HG03354 (cell line): ENCODE results near the gene CREBBP.

Experiments
- ATAC-seq: cut with Tn5 transposase; IDR thresholded peaks from one replicate; pipeline ENCODE4 v1.9.1; 2021; ENCODE audit warnings: mild to moderate bottlenecking; ENCODE audit not compliant: unreplicated experiment, poor library complexity, severe bottlenecking

The CREBBP gene

GRCh38 chr16:3751878-3752277 lies 128.6 kb downstream of the CREBBP start:
- ATAC-seq, result no peak

DNA sequence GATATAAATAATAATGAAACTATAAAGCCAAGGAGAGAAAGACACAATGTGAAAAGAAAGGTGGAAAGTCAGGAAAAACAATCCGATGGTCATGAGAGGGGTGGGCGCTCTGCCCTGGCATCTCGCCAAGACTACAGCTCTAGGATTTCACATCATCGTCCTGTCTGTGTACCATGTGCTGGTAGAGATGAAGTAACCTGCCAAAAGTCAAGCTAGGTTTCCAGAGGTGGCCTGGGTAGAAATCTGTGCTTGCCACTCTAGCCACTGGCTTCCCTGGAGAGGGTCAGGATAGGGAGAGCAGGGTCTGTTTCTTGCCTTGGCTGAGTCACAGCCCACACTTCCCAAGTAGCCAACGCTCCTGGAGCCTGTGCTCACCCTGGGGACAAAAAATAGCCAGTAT lies 132.2 kb downstream of the CREBBP start:
- no peak for ATAC-seq

GRCh38 chr16:3745751-3746355 lies 134.7 kb downstream of the CREBBP start:
- no peak for ATAC-seq

DNA sequence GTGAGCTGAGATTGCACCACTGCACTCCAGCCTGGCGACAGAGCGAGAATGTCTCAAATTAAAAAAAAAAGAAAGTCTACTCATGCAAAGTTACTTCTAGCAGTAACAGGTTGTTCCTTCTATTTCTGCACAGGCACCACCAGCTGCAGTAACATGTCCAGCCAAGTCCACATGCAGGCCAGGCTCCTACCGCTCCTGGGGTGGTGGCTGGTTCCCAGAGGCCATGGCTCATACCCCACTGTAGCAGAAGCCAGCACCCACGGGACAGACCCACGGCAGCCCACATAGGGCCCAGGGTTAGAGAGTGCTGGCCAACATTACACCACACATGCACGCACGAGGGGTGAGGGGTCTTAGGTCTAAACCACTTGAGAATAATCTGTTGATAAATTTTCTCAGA lies 136.5 kb downstream of the CREBBP start:
- no peak for ATAC-seq

- no peak for ATAC-seq
Observed at GRCh38 chr16:3740934-3741333, 139.6 kb downstream of the CREBBP start.

GRCh38 chr16:3740186-3740585 lies 140.3 kb downstream of the CREBBP start:
- ATAC-seq, result no peak

DNA sequence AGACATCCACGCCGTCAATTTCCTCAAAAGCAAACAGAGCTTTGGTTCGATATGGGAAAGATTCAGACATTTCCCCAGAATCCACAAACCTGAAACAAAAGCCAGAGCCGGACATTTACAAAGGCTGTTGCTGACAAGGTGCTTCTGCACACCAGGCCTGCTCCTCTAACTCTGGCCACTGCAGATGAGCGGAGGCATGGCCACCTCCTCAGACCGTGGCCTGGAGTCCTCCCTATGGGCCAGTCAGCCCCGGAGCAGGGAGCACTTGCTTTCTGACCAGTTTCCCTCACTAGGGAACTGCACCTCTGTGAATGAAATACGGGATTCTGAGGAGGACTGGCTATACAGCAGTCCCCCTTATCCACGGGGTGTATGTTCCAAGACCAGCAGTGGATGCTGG lies 140.9 kb downstream of the CREBBP start:
- no peak for ATAC-seq

- ATAC-seq, result no peak
Observed at GRCh38 chr16:3738541-3738940, 142.0 kb downstream of the CREBBP start.

- no peak for ATAC-seq
Observed at GRCh38 chr16:3738128-3738527, 142.4 kb downstream of the CREBBP start.

- ATAC-seq, result no peak
Observed at GRCh38 chr16:3737181-3737580, 143.3 kb downstream of the CREBBP start.

GRCh38 chr16:3736116-3736515 lies 144.4 kb downstream of the CREBBP start:
- ATAC-seq, result no peak

DNA sequence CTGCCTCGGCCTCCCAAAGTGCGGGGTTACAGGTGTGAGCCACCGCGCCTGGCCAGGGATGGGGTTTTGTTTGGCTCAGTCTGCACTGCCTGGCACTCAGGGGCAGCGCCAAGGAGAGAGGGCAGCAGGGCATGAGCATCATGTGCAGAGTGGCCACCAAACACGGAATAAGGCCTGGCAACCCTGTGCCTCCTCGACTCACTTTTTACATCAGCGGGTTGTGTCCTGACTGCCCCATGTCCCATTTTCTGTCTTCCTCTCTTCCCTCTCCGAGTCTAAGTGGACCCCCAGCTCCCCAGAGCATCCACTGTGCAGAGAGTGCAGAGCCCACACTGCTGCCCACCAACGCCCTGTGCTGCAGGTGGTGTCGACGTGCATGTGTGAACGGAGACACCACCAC lies 145.0 kb downstream of the CREBBP start:
- ATAC-seq, result no peak

- ATAC-seq, result no peak
Observed at GRCh38 chr16:3734758-3735221, 145.7 kb downstream of the CREBBP start.

DNA sequence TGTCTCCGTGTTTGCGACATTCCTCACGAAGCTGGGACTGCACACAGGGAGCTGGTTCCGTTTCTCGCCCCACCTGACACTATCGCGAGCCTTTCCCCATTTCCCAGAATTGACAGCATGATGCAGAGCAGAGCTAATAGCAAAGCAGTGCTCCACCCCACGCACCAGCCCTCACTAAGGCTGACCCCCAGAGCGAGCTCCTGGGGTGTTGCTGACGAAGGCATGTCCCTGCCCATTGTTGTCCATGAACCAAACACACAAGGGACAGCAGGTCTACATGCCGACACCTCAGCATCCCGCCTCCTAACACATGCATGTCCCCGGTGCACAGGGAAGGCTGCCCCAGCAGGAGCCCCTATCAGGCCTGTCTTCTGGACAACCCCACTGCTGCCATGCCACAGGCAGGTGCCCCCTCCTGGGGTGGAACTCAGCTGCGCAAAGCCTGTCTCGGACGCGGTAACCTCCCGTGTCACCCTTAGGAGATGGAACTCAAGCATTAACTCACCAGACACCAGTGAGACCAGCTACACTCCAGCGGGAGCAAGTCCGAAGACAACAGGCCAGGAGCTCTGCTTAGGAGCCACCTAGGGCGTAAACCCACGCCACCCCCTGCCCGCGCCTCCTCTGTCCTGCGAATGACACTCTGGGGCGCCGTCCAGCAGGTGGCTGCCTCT lies 146.3 kb downstream of the CREBBP start:
- ATAC-seq, result no peak

GRCh38 chr16:3732171-3732570 lies 148.3 kb downstream of the CREBBP start:
- ATAC-seq, result no peak

- no peak for ATAC-seq
Observed at GRCh38 chr16:3731126-3731935, 149.2 kb downstream of the CREBBP start.

DNA sequence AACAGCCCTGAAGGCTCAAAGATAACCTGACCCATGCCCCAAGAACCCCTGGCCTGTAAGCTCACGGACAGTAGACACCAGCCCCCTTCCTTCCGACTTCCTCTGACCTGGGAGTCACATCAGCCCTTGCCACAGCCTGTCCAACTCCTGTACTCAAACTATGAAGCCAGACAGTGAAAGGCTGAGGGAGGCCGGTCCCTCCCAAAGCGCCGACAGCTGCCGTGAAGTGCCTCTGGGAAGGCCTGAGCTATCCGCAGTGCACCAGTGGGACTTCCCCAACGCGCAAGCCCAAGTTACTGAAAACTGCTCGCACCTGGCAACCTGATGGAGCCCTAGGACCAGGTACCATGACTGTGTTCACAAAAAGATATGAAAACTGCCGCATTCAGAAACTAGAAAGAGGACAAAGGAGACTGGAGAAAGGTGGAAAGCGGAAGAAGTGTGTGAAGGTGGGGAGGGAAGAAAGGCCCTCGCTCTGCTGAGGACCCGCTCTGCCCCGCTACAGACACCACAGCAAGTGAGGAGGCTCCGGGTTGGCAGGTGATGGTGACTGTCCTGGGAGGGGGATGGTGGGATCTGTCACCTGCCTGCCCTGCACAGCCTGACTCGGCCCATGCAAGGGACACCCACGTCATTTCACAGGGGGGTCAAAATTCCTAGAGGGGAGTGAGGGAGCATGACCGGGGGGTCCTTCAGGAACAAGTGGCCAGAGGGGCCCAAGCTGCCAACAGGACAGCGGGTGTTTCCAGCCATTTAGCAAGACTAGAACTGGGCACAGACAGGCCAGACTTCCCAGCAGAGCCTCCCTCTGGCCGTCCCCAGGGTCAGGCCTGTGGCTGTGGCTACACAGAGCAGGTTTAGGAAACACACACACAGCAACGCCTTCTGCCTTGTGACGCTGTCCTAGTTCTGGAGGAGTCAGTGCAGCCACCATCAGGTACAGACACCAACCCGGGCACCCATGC lies 150.1 kb downstream of the CREBBP start:
- no peak for ATAC-seq

- no peak for ATAC-seq
Observed at GRCh38 chr16:3729161-3730112, 151.1 kb downstream of the CREBBP start.
